ENCODE measurements around the gene HDLBP.

DNA sequence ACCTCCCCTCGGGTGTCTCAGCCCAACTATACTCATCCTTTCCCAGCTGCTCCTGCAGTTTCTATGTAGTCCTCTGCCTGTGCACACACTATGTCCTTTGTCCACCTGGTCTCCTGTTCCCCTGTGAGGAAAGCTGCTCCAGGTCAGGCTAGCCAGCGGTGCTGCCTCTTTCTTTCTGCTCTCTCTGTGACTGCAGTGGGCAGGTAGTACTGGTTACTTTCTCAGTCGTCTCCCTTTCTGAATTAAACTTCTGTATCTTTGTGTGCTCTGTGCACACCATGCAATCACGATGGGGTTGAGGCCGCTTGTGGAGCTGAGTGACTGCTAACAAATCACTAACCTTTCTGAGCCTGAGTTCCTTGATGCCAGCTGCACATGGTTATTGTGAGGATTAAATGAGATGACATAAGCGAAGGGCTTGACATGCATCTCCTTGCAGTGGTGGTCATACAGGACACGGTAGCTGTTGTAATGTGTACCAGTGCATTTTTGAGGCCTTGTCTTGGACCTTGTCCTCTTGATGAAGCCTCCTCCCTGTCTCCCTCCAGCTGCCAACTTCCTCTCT, 44.1 kb upstream of the HDLBP start:
- TF ChIP-seq, protein P1, sequence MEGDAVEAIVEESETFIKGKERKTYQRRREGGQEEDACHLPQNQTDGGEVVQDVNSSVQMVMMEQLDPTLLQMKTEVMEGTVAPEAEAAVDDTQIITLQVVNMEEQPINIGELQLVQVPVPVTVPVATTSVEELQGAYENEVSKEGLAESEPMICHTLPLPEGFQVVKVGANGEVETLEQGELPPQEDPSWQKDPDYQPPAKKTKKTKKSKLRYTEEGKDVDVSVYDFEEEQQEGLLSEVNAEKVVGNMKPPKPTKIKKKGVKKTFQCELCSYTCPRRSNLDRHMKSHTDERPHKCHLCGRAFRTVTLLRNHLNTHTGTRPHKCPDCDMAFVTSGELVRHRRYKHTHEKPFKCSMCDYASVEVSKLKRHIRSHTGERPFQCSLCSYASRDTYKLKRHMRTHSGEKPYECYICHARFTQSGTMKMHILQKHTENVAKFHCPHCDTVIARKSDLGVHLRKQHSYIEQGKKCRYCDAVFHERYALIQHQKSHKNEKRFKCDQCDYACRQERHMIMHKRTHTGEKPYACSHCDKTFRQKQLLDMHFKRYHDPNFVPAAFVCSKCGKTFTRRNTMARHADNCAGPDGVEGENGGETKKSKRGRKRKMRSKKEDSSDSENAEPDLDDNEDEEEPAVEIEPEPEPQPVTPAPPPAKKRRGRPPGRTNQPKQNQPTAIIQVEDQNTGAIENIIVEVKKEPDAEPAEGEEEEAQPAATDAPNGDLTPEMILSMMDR (IDR thresholded peaks at IDR 0.05; ENCODE audit: low read depth, low read length), result no peak
- no peak for TF ChIP-seq EZH2phosphoT487 (IDR thresholded peaks at IDR 0.05; ENCODE audit: low read depth)

Data from OCI-LY3 (cell line).